Right lobe of liver (tissue), 4 donors: ENCODE measurements around the gene CLRN1.

Source experiments
- CTCF ChIP-seq, 4 donors: fragments of 200-600 bp in 3 of 4; fragments of 450-650 bp in 1 of 4; IDR thresholded peaks; one replicate each; pipeline versions ENCODE4 v1.5.1 to v1.8.0; 2016 to 2022; ENCODE audit warnings: antibody characterized with exemption in 4 of 4, mild to moderate bottlenecking in 2 of 4
- POLR2A ChIP-seq: fragments of 450-650 bp; IDR thresholded peaks from one replicate; pipeline ENCODE4 v1.6.1; 2017; ENCODE audit warnings: antibody characterized with exemption, mild to moderate bottlenecking
- donor health status: DM: no; HTN: no; CAD: no.
- donor health status: DM: no; HTN: no; CAD: no.
- donor health status: DM: no; HTN: yes; CAD: no.

DNA sequence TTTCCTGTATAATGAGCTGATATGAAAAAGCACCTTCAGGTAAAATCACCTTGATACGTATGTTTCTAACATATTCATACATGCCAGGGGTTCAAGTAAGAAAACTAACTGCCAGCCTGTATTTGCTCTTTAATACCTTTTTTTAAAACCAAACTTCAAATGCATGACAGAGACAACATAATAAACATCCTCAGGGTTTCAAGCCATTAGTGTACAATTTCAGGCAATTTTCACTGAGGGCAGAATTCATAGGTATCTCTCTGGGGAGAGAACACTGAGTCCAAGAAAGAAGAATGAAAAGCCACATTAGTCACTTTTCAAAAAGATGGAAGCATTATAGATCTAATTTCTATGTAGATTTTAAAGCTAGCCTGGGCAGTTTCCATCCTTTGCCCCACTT lies 94.2 kb downstream of the CLRN1 start:
- no peak for TF ChIP-seq CTCF (IDR thresholded peaks at IDR 0.05)
- no peak for TF ChIP-seq POLR2A
